GM23338 (cell line): Measurements from ENCODE around the gene GCFC2. TPM values are rescaled to one million over a fixed set of nuclear protein-coding genes. Genes with fewer than 3 reads are reported as not detected.

Source experiments
- ATAC-seq: fragments of 200-7000 bp; cut with Tn5 transposase; 3 replicates; pipeline ENCODE4 v1.9.1; 2020
- DNase-seq: peaks from one replicate; pipeline ENCODE4 v3.0.0-alpha.2; 2015; ENCODE audit warnings: low spot score
- H2AFZ ChIP-seq: fragments of 200-600 bp; sonication (generic); 2 replicates; pipeline ENCODE4 v1.8.0; 2016; ENCODE audit warnings: antibody characterized with exemption, mild to moderate bottlenecking, moderate library complexity
- H3F3A ChIP-seq: fragments of 200-600 bp; sonication (generic); replicated peaks from 2 replicates; pipeline ENCODE4 v1.8.0; 2017; ENCODE audit warnings: antibody characterized with exemption, mixed run types, low read depth
- H3K27ac ChIP-seq: fragments of 200-600 bp; sonication (generic); 2 replicates; pipeline ENCODE4 v1.6.1; 2016; ENCODE audit warnings: low read depth
- H3K27me3 ChIP-seq: fragments of 200-600 bp; sonication (generic); 2 replicates; pipeline ENCODE4 v1.8.0; 2016; ENCODE audit warnings: mild to moderate bottlenecking, mixed run types, moderate library complexity; ENCODE audit not compliant: insufficient read depth
- H3K36me3 ChIP-seq: fragments of 200-600 bp; sonication (generic); 2 replicates; pipeline ENCODE4 v1.8.0; 2016; ENCODE audit warnings: mild to moderate bottlenecking; ENCODE audit not compliant: insufficient read depth
- H3K4me1 ChIP-seq: fragments of 200-600 bp; sonication (generic); 2 replicates; pipeline ENCODE4 v1.8.0; 2016; ENCODE audit warnings: mild to moderate bottlenecking, moderate library complexity; ENCODE audit not compliant: insufficient read depth
- H3K4me2 ChIP-seq: fragments of 200-600 bp; sonication (generic); 2 replicates; pipeline ENCODE4 v1.7.1; 2017; ENCODE audit warnings: mixed run types
- H3K4me3 ChIP-seq: fragments of 200-600 bp; sonication (generic); 2 replicates; pipeline ENCODE4 v1.6.1; 2016; ENCODE audit warnings: mixed run types
- H3K79me2 ChIP-seq: fragments of 200-600 bp; sonication (generic); replicated peaks from 2 replicates; pipeline ENCODE4 v1.8.0; 2017; ENCODE audit warnings: mild to moderate bottlenecking; ENCODE audit not compliant: insufficient read depth
- H3K9me2 ChIP-seq: fragments of 200-600 bp; sonication (generic); 2 replicates; pipeline ENCODE4 v1.8.0; 2017; ENCODE audit not compliant: insufficient read depth
- H4K20me1 ChIP-seq: fragments of 200-600 bp; sonication (generic); replicated peaks from 2 replicates; pipeline ENCODE4 v1.8.0; 2017; ENCODE audit warnings: mild to moderate bottlenecking; ENCODE audit not compliant: insufficient read depth
- H3K27ac Mint-ChIP-seq: 2 replicates; pipeline ENCODE4 v1.8.0; 2020; ENCODE audit warnings: inconsistent platforms, mild to moderate bottlenecking, moderate library complexity, mixed read lengths
- H3K27me3 Mint-ChIP-seq: 3 replicates; pipeline ENCODE4 v1.8.0; 2022; ENCODE audit warnings: low read depth, mild to moderate bottlenecking, moderate library complexity, mixed read lengths, inconsistent platforms; ENCODE audit not compliant: insufficient read depth, poor library complexity
- H3K36me3 Mint-ChIP-seq: 3 replicates; pipeline ENCODE4 v1.8.0; 2021; ENCODE audit warnings: low read depth, mild to moderate bottlenecking, inconsistent platforms, moderate library complexity, mixed read lengths
- H3K4me1 Mint-ChIP-seq: 3 replicates; pipeline ENCODE4 v1.8.0; 2020; ENCODE audit warnings: mild to moderate bottlenecking, inconsistent platforms, mixed read lengths
- H3K4me3 Mint-ChIP-seq: 3 replicates; pipeline ENCODE4 v1.8.0; 2021; ENCODE audit warnings: moderate library complexity, mild to moderate bottlenecking, inconsistent platforms, mixed read lengths
- H3K9me3 Mint-ChIP-seq: 3 replicates; pipeline ENCODE4 v1.8.0; 2020; ENCODE audit warnings: moderate library complexity, mild to moderate bottlenecking, inconsistent platforms, mixed read lengths
- CREB1 ChIP-seq: fragments of 250-450 bp; sonication (Bioruptor Pico); IDR thresholded peaks from 2 replicates; pipeline ENCODE4 v1.5.0; 2020; ENCODE audit warnings: low read depth, mild to moderate bottlenecking, moderate library complexity
- EZH2 ChIP-seq: fragments of 200-600 bp; sonication (generic); IDR thresholded peaks from one replicate; pipeline ENCODE4 v1.8.0; 2017; ENCODE audit warnings: antibody characterized with exemption, mild to moderate bottlenecking, low read depth; ENCODE audit not compliant: unreplicated experiment
- EZH2phosphoT487 ChIP-seq: fragments of 200-600 bp; sonication (generic); IDR thresholded peaks from one replicate; pipeline ENCODE4 v1.8.1; 2018; ENCODE audit warnings: antibody characterized with exemption; ENCODE audit not compliant: unreplicated experiment
- JUNB ChIP-seq: IDR thresholded peaks from one replicate; pipeline ENCODE4 v1.6.1; 2016; ENCODE audit warnings: antibody characterized with exemption; ENCODE audit not compliant: unreplicated experiment
- NANOG ChIP-seq: IDR thresholded peaks from 2 replicates; pipeline ENCODE4 v1.6.1; 2016; ENCODE audit warnings: antibody characterized with exemption, borderline replicate concordance
- POLR2AphosphoS5 ChIP-seq: IDR thresholded peaks from 2 replicates; pipeline ENCODE4 v1.6.1; 2016; ENCODE audit warnings: antibody characterized with exemption, low read depth
- STAT1 ChIP-seq: IDR thresholded peaks from one replicate; pipeline ENCODE4 v1.6.1; 2016; ENCODE audit warnings: antibody characterized with exemption; ENCODE audit not compliant: unreplicated experiment
- ZNF114 ChIP-seq: fragments of 250-450 bp; sonication (Bioruptor Pico); IDR thresholded peaks from 2 replicates; pipeline ENCODE4 v1.5.0; 2020; ENCODE audit warnings: mild to moderate bottlenecking, moderate library complexity
- ZNF331 ChIP-seq: fragments of 250-450 bp; sonication (Bioruptor Pico); IDR thresholded peaks from 2 replicates; pipeline ENCODE4 v1.5.0; 2020; ENCODE audit warnings: low read depth, mild to moderate bottlenecking, moderate library complexity
- polyA plus RNA-seq: library from polyadenylated mRNA; unstranded; fragments of >200 nt; fragmentation: Nextera tagmentation; extraction: Ambion mirVana; gene quantifications from 2 replicates; pipeline ENCODE4 v1.2.1, GENCODE V29; 2016
- total RNA-seq: library from RNA; depleted of rRNA; stranded (reverse); fragments of >200 nt; shearing (Covaris generic); gene quantifications from 2 replicates; pipeline ENCODE4 v1.2.3, GENCODE V29; 2014
- TF ChIP-seq, protein P1 (sequence below): IDR thresholded peaks from 2 replicates; pipeline ENCODE4 v1.6.1; 2016; ENCODE audit warnings: antibody characterized with exemption
- TF ChIP-seq, protein P2 (sequence below): fragments of 250-450 bp; sonication (Bioruptor Pico); IDR thresholded peaks from 2 replicates; pipeline ENCODE4 v1.5.0; 2020; ENCODE audit warnings: mild to moderate bottlenecking, moderate library complexity
- TF ChIP-seq, protein P3 (sequence below): IDR thresholded peaks from one replicate; pipeline ENCODE4 v1.6.1; 2018; ENCODE audit warnings: antibody characterized with exemption; ENCODE audit not compliant: unreplicated experiment
- TF ChIP-seq, protein P4 (sequence below), 2 experiments: fragments of 200-600 bp in 1 of 2; sonication (generic) in 1 of 2; conservative IDR thresholded peaks; 2 replicates each; pipeline versions ENCODE4 v1.5.1 to v1.6.1; 2016 to 2017; ENCODE audit warnings: antibody characterized with exemption in 2 of 2, low read depth in 2 of 2, mild to moderate bottlenecking in 2 of 2, moderate library complexity in 1 of 2

GCFC2 gene
- total and polyA plus RNA-seq, 2 experiments from 2014 or later: 23.8 to 26.2 TPM

DNA sequence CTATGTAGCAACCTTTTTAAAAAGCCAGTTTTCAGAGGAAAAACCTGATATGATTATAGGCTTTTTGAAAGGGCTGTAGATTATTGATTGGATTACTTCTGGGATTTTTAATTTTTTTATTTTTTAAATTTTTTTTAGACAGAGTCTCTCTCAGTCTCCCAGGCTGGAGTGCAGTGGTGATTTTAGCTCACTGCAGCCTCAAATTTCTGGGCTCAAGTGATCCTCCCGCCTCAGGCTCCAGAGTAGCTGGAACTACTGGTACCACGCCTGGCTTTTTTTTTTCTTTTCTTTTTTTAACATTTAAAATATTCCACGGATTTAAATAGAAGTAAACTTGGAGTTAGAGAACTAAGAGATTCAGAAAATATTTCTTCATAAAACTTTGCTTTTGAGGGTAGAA lies 62.9 kb downstream of the GCFC2 start:
- DNase-seq (peak; percentile 19), ATAC-seq (no peak)
- Histone ChIP-seq H3K4me2 (peak overlapping the region; percentile 88), H4K20me1 (no peaks in the 10 kb centered on the region), H3K36me3 (peaks cover 23% of the 10 kb centered on the region; the same call in 1 of the 2 replicates), H3K27ac (no peak overlapping the region), H3K4me3 (peak overlapping the region; percentile 70), H3K9me2 (no peaks in the 10 kb centered on the region), H3F3A (no peaks in the 10 kb centered on the region), H2AFZ (no peak overlapping the region), H3K79me2 (peaks cover 38% of the 10 kb centered on the region), H3K4me1 (no peaks in the 10 kb centered on the region), H3K27me3 (no peaks in the 10 kb centered on the region)
- Mint-ChIP-seq H3K36me3 (peaks cover 50% of the 10 kb centered on the region), H3K27ac (peak overlapping the region; percentile 96; the same call in 1 of the 2 replicates), H3K9me3 (no peaks in the 10 kb centered on the region), H3K4me3 (peak overlapping the region; percentile 93), H3K27me3 (peaks cover 2% of the 10 kb centered on the region), H3K4me1 (no peaks in the 10 kb centered on the region)
- TF ChIP-seq, protein P1, sequence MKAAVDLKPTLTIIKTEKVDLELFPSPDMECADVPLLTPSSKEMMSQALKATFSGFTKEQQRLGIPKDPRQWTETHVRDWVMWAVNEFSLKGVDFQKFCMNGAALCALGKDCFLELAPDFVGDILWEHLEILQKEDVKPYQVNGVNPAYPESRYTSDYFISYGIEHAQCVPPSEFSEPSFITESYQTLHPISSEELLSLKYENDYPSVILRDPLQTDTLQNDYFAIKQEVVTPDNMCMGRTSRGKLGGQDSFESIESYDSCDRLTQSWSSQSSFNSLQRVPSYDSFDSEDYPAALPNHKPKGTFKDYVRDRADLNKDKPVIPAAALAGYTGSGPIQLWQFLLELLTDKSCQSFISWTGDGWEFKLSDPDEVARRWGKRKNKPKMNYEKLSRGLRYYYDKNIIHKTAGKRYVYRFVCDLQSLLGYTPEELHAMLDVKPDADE: no peak
- TF ChIP-seq JUNB: no peak
- TF ChIP-seq EZH2: no peak
- TF ChIP-seq POLR2AphosphoS5: no peak
- TF ChIP-seq, protein P2, sequence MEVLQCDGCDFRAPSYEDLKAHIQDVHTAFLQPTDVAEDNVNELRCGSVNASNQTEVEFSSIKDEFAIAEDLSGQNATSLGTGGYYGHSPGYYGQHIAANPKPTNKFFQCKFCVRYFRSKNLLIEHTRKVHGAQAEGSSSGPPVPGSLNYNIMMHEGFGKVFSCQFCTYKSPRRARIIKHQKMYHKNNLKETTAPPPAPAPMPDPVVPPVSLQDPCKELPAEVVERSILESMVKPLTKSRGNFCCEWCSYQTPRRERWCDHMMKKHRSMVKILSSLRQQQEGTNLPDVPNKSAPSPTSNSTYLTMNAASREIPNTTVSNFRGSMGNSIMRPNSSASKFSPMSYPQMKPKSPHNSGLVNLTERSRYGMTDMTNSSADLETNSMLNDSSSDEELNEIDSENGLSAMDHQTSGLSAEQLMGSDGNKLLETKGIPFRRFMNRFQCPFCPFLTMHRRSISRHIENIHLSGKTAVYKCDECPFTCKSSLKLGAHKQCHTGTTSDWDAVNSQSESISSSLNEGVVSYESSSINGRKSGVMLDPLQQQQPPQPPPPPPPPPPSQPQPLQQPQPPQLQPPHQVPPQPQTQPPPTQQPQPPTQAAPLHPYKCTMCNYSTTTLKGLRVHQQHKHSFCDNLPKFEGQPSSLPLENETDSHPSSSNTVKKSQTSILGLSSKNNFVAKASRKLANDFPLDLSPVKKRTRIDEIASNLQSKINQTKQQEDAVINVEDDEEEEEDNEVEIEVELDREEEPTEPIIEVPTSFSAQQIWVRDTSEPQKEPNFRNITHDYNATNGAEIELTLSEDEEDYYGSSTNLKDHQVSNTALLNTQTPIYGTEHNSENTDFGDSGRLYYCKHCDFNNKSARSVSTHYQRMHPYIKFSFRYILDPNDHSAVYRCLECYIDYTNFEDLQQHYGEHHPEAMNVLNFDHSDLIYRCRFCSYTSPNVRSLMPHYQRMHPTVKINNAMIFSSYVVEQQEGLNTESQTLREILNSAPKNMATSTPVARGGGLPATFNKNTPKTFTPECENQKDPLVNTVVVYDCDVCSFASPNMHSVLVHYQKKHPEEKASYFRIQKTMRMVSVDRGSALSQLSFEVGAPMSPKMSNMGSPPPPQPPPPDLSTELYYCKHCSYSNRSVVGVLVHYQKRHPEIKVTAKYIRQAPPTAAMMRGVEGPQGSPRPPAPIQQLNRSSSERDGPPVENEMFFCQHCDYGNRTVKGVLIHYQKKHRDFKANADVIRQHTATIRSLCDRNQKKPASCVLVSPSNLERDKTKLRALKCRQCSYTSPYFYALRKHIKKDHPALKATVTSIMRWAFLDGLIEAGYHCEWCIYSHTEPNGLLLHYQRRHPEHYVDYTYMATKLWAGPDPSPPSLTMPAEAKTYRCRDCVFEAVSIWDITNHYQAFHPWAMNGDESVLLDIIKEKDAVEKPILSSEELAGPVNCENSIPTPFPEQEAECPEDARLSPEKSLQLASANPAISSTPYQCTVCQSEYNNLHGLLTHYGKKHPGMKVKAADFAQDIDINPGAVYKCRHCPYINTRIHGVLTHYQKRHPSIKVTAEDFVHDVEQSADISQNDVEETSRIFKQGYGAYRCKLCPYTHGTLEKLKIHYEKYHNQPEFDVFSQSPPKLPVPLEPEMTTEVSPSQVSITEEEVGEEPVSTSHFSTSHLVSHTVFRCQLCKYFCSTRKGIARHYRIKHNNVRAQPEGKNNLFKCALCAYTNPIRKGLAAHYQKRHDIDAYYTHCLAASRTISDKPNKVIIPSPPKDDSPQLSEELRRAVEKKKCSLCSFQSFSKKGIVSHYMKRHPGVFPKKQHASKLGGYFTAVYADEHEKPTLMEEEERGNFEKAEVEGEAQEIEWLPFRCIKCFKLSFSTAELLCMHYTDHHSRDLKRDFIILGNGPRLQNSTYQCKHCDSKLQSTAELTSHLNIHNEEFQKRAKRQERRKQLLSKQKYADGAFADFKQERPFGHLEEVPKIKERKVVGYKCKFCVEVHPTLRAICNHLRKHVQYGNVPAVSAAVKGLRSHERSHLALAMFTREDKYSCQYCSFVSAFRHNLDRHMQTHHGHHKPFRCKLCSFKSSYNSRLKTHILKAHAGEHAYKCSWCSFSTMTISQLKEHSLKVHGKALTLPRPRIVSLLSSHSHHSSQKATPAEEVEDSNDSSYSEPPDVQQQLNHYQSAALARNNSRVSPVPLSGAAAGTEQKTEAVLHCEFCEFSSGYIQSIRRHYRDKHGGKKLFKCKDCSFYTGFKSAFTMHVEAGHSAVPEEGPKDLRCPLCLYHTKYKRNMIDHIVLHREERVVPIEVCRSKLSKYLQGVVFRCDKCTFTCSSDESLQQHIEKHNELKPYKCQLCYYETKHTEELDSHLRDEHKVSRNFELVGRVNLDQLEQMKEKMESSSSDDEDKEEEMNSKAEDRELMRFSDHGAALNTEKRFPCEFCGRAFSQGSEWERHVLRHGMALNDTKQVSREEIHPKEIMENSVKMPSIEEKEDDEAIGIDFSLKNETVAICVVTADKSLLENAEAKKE (CRISPR knock-in tag): no peak
- no peak for TF ChIP-seq ZNF114
- TF ChIP-seq STAT1: no peak
- TF ChIP-seq, protein P3, sequence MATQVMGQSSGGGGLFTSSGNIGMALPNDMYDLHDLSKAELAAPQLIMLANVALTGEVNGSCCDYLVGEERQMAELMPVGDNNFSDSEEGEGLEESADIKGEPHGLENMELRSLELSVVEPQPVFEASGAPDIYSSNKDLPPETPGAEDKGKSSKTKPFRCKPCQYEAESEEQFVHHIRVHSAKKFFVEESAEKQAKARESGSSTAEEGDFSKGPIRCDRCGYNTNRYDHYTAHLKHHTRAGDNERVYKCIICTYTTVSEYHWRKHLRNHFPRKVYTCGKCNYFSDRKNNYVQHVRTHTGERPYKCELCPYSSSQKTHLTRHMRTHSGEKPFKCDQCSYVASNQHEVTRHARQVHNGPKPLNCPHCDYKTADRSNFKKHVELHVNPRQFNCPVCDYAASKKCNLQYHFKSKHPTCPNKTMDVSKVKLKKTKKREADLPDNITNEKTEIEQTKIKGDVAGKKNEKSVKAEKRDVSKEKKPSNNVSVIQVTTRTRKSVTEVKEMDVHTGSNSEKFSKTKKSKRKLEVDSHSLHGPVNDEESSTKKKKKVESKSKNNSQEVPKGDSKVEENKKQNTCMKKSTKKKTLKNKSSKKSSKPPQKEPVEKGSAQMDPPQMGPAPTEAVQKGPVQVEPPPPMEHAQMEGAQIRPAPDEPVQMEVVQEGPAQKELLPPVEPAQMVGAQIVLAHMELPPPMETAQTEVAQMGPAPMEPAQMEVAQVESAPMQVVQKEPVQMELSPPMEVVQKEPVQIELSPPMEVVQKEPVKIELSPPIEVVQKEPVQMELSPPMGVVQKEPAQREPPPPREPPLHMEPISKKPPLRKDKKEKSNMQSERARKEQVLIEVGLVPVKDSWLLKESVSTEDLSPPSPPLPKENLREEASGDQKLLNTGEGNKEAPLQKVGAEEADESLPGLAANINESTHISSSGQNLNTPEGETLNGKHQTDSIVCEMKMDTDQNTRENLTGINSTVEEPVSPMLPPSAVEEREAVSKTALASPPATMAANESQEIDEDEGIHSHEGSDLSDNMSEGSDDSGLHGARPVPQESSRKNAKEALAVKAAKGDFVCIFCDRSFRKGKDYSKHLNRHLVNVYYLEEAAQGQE: no peak
- TF ChIP-seq CREB1 (CRISPR knock-in tag): no peak
- no peak for TF ChIP-seq ZNF331
- TF ChIP-seq NANOG: no peak
- TF ChIP-seq, protein P4, sequence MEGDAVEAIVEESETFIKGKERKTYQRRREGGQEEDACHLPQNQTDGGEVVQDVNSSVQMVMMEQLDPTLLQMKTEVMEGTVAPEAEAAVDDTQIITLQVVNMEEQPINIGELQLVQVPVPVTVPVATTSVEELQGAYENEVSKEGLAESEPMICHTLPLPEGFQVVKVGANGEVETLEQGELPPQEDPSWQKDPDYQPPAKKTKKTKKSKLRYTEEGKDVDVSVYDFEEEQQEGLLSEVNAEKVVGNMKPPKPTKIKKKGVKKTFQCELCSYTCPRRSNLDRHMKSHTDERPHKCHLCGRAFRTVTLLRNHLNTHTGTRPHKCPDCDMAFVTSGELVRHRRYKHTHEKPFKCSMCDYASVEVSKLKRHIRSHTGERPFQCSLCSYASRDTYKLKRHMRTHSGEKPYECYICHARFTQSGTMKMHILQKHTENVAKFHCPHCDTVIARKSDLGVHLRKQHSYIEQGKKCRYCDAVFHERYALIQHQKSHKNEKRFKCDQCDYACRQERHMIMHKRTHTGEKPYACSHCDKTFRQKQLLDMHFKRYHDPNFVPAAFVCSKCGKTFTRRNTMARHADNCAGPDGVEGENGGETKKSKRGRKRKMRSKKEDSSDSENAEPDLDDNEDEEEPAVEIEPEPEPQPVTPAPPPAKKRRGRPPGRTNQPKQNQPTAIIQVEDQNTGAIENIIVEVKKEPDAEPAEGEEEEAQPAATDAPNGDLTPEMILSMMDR (conservative IDR thresholded peaks at IDR 0.05; ENCODE audit: low read depth in 2 of 2): no peak
- no peak for TF ChIP-seq EZH2phosphoT487
